Effector memory CD8-positive, alpha-beta T cell (primary cell): Measurements from ENCODE around the gene TBXA2R.

Experiments
- ATAC-seq: fragments of 150-1000 bp; cut with Tn5 transposase; replicated peaks from 2 replicates; pipeline ENCODE4 v1.10.0; 2021; ENCODE audit warnings: mild to moderate bottlenecking, moderate library complexity
- DNase-seq, 3 experiments: peaks; one replicate each; pipeline ENCODE4 v3.0.0; 2021
- H3K27ac Mint-ChIP-seq, 2 donors: one replicate each; pipeline ENCODE4 v1.8.0; 2022; ENCODE audit warnings: mild to moderate bottlenecking in 2 of 2, mixed read lengths in 2 of 2, moderate library complexity in 2 of 2
- H3K27me3 Mint-ChIP-seq, 2 donors: one replicate each; pipeline ENCODE4 v1.8.0; 2022; ENCODE audit warnings: mixed read lengths in 2 of 2
- H3K36me3 Mint-ChIP-seq: one replicate; pipeline ENCODE4 v1.8.0; 2022; ENCODE audit warnings: mild to moderate bottlenecking, moderate library complexity, mixed read lengths; ENCODE audit not compliant: insufficient read depth
- H3K4me1 Mint-ChIP-seq, 2 donors: one replicate each; pipeline ENCODE4 v1.8.0; 2022; ENCODE audit warnings: low read depth in 2 of 2, mixed read lengths in 2 of 2
- H3K4me3 Mint-ChIP-seq, 2 donors: one replicate each; pipeline ENCODE4 v1.8.0; 2022; ENCODE audit warnings: mild to moderate bottlenecking in 2 of 2, mixed read lengths in 2 of 2, moderate library complexity in 2 of 2
- H3K9me3 Mint-ChIP-seq, 2 donors: one replicate each; pipeline ENCODE4 v1.8.0; 2022; ENCODE audit warnings: mixed read lengths in 2 of 2

Gene TBXA2R

GRCh38 chr19:3645067-3645396 is 38.4 kb upstream of the TBXA2R start:
- Mint-ChIP-seq H3K4me1 (no peaks in the 10 kb centered on the region), H3K4me3 (no peak overlapping the region), H3K27me3 (no peaks in the 10 kb centered on the region), H3K27ac (no peak overlapping the region), H3K9me3 (no peaks in the 10 kb centered on the region), H3K36me3 (no peaks in the 10 kb centered on the region)
- no peak for ATAC-seq
- DNase-seq, result no peak

DNA sequence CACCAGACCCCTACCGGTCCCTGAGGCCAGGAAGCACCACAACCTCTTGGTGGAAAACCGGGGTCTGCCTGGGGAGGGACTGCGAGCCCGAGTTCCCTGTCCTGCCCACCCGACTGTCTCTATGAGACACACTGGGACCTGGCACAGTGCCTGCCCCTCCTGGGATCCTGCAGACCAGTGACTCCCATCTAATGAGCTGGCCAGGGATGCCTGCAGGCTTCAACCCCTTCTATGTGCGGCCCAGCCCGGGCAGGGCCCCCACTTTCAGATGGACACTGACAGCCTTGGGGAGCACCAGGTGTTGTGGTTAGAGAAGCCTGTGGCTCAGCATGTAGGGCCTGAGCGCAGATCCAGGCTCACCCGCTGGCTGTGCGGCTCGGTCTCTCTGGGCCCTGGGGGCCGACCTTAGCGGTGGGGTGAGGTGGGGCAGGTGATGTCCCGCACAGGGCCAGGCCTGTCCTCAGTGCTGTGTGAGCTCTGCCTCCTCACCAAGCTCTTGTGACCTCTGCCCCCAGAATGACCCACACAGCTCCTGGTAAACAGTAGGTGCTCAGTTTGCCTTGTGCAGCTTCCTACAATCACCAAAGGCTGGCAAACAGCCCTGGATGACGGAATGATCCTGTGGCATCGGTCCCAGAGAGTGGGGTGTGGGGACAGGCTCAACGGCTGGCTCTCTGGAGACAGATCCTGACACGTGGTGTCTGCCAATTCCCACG is 37.8 kb upstream of the TBXA2R start:
- ATAC-seq, result no peak
- DNase-seq, result no peak
- no peaks in the 10 kb centered on the region for H3K4me1 Mint-ChIP-seq
- H3K4me3 Mint-ChIP-seq, result no peak overlapping the region
- H3K27ac Mint-ChIP-seq, result no peak overlapping the region
- H3K36me3 Mint-ChIP-seq, result no peaks in the 10 kb centered on the region
- H3K27me3 Mint-ChIP-seq, result no peaks in the 10 kb centered on the region
- no peaks in the 10 kb centered on the region for H3K9me3 Mint-ChIP-seq

GRCh38 chr19:3643674-3644313 is 37.1 kb upstream of the TBXA2R start:
- no peak overlapping the region for H3K4me3 Mint-ChIP-seq
- H3K9me3 Mint-ChIP-seq, result no peaks in the 10 kb centered on the region
- H3K27ac Mint-ChIP-seq, result no peak overlapping the region
- ATAC-seq (no peak), DNase-seq (no peak)
- no peaks in the 10 kb centered on the region for H3K27me3 Mint-ChIP-seq
- no peaks in the 10 kb centered on the region for H3K4me1 Mint-ChIP-seq
- peaks cover 3% of the 10 kb centered on the region for H3K36me3 Mint-ChIP-seq

- ATAC-seq (no peak), DNase-seq (no peak)
- Mint-ChIP-seq H3K27me3 (no peaks in the 10 kb centered on the region), H3K36me3 (peaks cover 8% of the 10 kb centered on the region), H3K27ac (no peak overlapping the region), H3K9me3 (no peaks in the 10 kb centered on the region), H3K4me3 (no peak overlapping the region), H3K4me1 (no peaks in the 10 kb centered on the region)
Observed at GRCh38 chr19:3642987-3643673, 36.5 kb upstream of the TBXA2R start.

DNA sequence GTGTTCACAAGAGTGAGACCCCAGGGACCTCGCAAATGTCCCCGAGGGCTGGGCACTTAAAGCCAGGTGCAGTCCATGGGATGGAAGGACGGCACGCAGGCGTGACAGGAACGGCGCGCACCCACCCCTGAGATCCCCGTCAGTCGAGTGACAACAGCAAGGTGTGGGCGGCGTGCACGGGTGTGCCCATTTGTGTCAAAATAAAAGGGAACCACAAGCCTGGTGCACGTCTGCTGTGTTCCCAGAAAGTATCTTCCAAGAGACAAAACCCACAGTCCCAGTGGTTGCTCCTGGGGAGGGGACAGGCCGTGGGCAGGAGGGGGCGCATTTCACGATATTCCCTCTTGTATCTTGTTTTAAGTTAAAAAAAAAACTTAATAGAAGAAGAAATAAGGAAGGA is 35.6 kb upstream of the TBXA2R start:
- no peak overlapping the region for H3K27ac Mint-ChIP-seq
- H3K9me3 Mint-ChIP-seq, result no peaks in the 10 kb centered on the region
- peaks cover 8% of the 10 kb centered on the region for H3K36me3 Mint-ChIP-seq
- ATAC-seq, result no peak
- no peaks in the 10 kb centered on the region for H3K27me3 Mint-ChIP-seq
- H3K4me3 Mint-ChIP-seq, result peak overlapping the region in 1 of 2 donors; percentile 25
- no peak for DNase-seq
- H3K4me1 Mint-ChIP-seq, result no peaks in the 10 kb centered on the region

DNA sequence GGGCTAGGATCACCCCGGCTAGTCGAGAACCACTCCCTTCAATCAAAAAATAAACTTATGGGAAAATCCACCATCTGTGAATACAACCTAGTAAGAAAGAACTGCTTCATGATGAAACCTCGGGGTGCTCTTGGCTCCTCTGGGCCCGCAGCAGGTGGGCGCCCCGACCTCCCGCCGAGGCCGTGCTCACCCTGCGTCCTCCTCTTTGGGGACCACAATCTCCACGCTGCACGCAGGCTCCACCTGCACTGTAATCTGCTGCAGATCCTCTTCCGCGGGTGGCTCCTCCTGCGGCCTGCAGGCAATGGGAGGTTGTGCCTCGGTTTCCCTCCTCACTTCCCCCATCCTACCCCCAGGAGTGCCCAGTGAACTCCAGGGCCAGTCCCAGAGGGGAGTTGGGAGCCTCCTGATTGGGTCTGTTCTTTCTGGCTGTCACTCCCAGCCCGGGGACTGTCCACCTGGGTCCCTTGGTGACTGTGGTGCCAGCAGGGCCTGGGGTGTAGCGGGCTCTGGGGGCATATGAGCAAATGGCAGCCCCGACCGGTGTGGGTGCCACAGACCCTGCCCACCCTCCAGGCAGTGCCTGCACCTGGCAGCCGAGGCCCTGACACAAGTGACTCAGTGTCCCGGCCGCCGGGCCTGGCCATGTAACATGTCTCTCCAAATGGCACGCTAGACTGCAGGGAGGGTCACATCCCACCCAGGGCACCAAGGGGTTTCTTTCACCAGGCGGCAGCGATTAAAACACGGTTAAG is 35.0 kb upstream of the TBXA2R start:
- DNase-seq, result no peak
- no peak for ATAC-seq
- no peak overlapping the region for H3K27ac Mint-ChIP-seq
- H3K36me3 Mint-ChIP-seq, result peaks cover 8% of the 10 kb centered on the region
- H3K4me1 Mint-ChIP-seq, result no peaks in the 10 kb centered on the region
- no peaks in the 10 kb centered on the region for H3K27me3 Mint-ChIP-seq
- H3K9me3 Mint-ChIP-seq, result no peaks in the 10 kb centered on the region
- H3K4me3 Mint-ChIP-seq, result no peak overlapping the region

DNA sequence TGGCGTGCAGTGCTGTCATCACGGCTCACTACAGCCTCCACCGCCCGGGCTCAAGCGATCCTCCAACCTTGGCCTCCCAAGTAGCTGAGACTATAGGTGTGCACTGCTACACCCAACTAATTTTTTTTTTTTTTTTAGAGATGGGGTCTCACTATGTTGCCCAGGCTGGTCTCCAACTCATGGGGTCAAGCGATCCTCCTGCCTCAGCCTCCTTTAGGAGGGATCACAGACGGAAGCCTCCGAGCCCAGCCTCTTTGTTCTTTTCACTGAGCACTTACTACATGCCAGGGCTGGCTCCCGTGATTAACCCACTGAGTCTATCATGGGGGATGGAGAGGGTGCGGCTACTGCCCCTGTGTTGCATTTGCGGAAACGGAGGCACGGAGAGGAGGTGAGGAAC is 32.8 kb upstream of the TBXA2R start:
- H3K4me3 Mint-ChIP-seq, result no peak overlapping the region
- ATAC-seq, result no peak
- H3K27me3 Mint-ChIP-seq, result no peaks in the 10 kb centered on the region
- peaks cover 8% of the 10 kb centered on the region for H3K36me3 Mint-ChIP-seq
- H3K27ac Mint-ChIP-seq, result no peak overlapping the region
- H3K9me3 Mint-ChIP-seq, result no peaks in the 10 kb centered on the region
- H3K4me1 Mint-ChIP-seq, result no peaks in the 10 kb centered on the region
- no peak for DNase-seq

GRCh38 chr19:3638208-3639193 is 31.8 kb upstream of the TBXA2R start:
- H3K27ac Mint-ChIP-seq, result no peak overlapping the region
- H3K27me3 Mint-ChIP-seq, result no peaks in the 10 kb centered on the region
- DNase-seq (no peak), ATAC-seq (no peak)
- H3K36me3 Mint-ChIP-seq, result peaks cover 8% of the 10 kb centered on the region
- H3K9me3 Mint-ChIP-seq, result no peaks in the 10 kb centered on the region
- no peak overlapping the region for H3K4me3 Mint-ChIP-seq
- H3K4me1 Mint-ChIP-seq, result no peaks in the 10 kb centered on the region

DNA sequence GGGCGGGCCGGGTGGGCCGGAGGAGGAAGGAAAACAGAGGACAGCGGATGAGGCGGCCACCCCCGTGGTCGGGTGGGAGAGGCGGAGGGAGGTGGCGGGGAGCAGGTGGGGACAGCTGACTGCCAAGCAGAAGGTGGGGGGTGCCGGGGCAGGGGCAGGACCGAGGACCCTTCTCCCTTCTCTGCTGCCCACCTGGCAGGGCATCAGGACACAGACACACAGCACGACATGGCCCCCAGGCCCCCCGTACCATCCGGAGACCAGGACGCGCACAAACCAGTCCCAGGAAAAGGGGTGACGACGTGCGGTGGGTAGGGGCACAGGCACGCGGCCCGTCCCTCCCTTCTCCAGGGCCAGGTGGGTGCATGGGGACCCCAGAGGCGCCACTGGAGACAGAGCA is 30.9 kb upstream of the TBXA2R start:
- no peak overlapping the region for H3K27ac Mint-ChIP-seq
- peaks cover 8% of the 10 kb centered on the region for H3K36me3 Mint-ChIP-seq
- DNase-seq, result no peak
- no peak for ATAC-seq
- no peaks in the 10 kb centered on the region for H3K9me3 Mint-ChIP-seq
- H3K27me3 Mint-ChIP-seq, result no peaks in the 10 kb centered on the region
- H3K4me3 Mint-ChIP-seq, result no peak overlapping the region
- H3K4me1 Mint-ChIP-seq, result no peaks in the 10 kb centered on the region

GRCh38 chr19:3636962-3637361 is 30.3 kb upstream of the TBXA2R start:
- H3K4me3 Mint-ChIP-seq, result no peak overlapping the region
- no peak for ATAC-seq
- H3K9me3 Mint-ChIP-seq, result no peaks in the 10 kb centered on the region
- H3K27ac Mint-ChIP-seq, result no peak overlapping the region
- no peaks in the 10 kb centered on the region for H3K4me1 Mint-ChIP-seq
- peaks cover 8% of the 10 kb centered on the region for H3K36me3 Mint-ChIP-seq
- DNase-seq, result no peak
- no peaks in the 10 kb centered on the region for H3K27me3 Mint-ChIP-seq

DNA sequence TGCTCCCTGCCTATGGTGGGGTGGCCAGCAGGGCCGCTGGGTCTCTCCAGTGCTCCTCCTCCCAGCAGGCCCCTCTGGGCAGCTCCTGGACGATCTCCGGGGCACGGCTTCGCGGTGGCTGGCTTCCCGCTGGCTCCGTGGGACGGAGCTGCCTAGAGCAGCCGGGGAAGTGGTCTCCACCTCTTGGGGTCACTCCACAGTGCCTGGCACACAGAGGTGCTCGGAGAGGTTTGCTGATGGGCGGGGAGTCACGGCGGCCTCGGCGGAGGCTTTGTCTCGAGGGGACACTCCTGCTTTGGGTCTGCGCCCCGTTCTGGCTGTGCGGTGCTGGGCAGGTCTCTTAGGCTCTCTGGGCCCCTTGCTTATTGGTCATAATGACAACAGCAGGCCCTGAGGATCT is 29.8 kb upstream of the TBXA2R start:
- H3K27ac Mint-ChIP-seq, result no peak overlapping the region
- no peaks in the 10 kb centered on the region for H3K27me3 Mint-ChIP-seq
- H3K4me3 Mint-ChIP-seq, result no peak overlapping the region
- H3K9me3 Mint-ChIP-seq, result no peaks in the 10 kb centered on the region
- H3K4me1 Mint-ChIP-seq, result no peaks in the 10 kb centered on the region
- peaks cover 8% of the 10 kb centered on the region for H3K36me3 Mint-ChIP-seq
- DNase-seq (no peak), ATAC-seq (no peak)

DNA sequence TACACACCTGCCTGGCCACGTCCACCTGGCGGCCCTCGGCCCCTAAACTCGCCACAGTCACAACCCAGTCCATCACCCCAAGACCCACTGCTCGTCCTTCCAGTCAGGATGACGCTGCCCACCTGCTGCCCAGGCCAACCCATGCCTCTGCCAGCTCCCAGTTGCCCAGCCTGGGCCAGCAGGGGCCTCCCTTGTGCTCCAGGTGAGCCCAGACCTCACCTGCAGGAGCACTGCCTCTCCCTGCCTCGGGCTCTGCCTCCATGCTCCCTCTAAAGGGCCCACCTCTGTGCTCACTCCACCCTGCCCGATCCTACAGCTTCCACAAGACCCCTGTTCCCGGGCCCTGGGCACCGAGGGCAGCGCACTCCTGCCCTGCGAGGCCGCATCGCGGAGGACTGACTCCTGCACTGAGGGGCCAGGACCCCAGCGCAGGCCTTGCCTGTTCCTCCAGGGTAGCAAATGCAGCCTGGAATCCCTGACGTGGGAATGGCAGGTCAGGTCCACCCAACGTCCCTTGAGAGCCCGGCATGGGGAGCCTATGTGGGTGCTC is 27.9 kb upstream of the TBXA2R start:
- ATAC-seq (no peak), DNase-seq (no peak)
- Mint-ChIP-seq H3K36me3 (peaks cover 8% of the 10 kb centered on the region), H3K9me3 (no peaks in the 10 kb centered on the region), H3K27me3 (no peaks in the 10 kb centered on the region), H3K4me1 (no peaks in the 10 kb centered on the region), H3K27ac (peak overlapping the region; percentile 74 to 76), H3K4me3 (no peak overlapping the region)
